ENCODE results near the gene TCL1B.
"Not testable (repeated sequence)": the region's sequence is repeated elsewhere in the genome, so short reads cannot be mapped to it uniquely, and the experiment has no call there.

TCL1B gene

GRCh38 chr14:95701846-95702221 lies 15.6 kb downstream of the TCL1B start:
- DNase-seq (ENCODE audit: low read depth, low spot score) = no peak

- DNase-seq (ENCODE audit: low read depth, low spot score) = no peak
Measured at GRCh38 chr14:95703341-95703740, 17.1 kb downstream of the TCL1B start.

GRCh38 chr14:95703805-95704204 lies 17.6 kb downstream of the TCL1B start:
- DNase-seq (ENCODE audit: low read depth, low spot score) = no peak

- no peak for DNase-seq (ENCODE audit: low read depth, low spot score)
Measured at GRCh38 chr14:95705518-95705917, 19.3 kb downstream of the TCL1B start.

- no peak for DNase-seq (ENCODE audit: low read depth, low spot score)
Measured at GRCh38 chr14:95707327-95707726, 21.1 kb downstream of the TCL1B start.

GRCh38 chr14:95710106-95710505 lies 23.9 kb downstream of the TCL1B start:
- DNase-seq (ENCODE audit: low read depth, low spot score) = no peak

GRCh38 chr14:95711476-95712176 lies 25.4 kb downstream of the TCL1B start:
- DNase-seq (ENCODE audit: low read depth, low spot score) = no peak

GRCh38 chr14:95712398-95712797 lies 26.2 kb downstream of the TCL1B start:
- no peak for DNase-seq (ENCODE audit: low read depth, low spot score)

GRCh38 chr14:95713596-95714371 lies 27.6 kb downstream of the TCL1B start, which contains the start of gene TCL1A:
Gene TCL1A (minus strand): TSS chr14:95714125. CDS start chr14:95714066, 59 bp downstream.
- DNase-seq (ENCODE audit: low read depth, low spot score) = no peak

- DNase-seq (ENCODE audit: low read depth, low spot score) = no peak
Measured at GRCh38 chr14:95722525-95723190, 36.4 kb downstream of the TCL1B start.

- no peak for DNase-seq (ENCODE audit: low read depth, low spot score)
Measured at GRCh38 chr14:95725685-95726336, 39.6 kb downstream of the TCL1B start.

GRCh38 chr14:95727056-95727700 lies 41.0 kb downstream of the TCL1B start:
- DNase-seq (ENCODE audit: low read depth, low spot score) = no peak

- not testable (repeated sequence) for DNase-seq (ENCODE audit: low read depth, low spot score)
Measured at GRCh38 chr14:95729402-95730028, 43.3 kb downstream of the TCL1B start.

GRCh38 chr14:95730126-95730525 lies 43.9 kb downstream of the TCL1B start:
- DNase-seq (ENCODE audit: low read depth, low spot score) = no peak

GRCh38 chr14:95733212-95733611 lies 47.0 kb downstream of the TCL1B start:
- DNase-seq (ENCODE audit: low read depth, low spot score) = no peak

GRCh38 chr14:95739356-95739755 lies 53.1 kb downstream of the TCL1B start:
- DNase-seq (ENCODE audit: low read depth, low spot score) = no peak

GRCh38 chr14:95741038-95741490 lies 54.8 kb downstream of the TCL1B start:
- no peak for DNase-seq (ENCODE audit: low read depth, low spot score)

GRCh38 chr14:95741781-95742180 lies 55.6 kb downstream of the TCL1B start:
- DNase-seq (ENCODE audit: low read depth, low spot score) = no peak
